Measurements from ENCODE around the gene MAT2A.

MAT2A gene

DNA sequence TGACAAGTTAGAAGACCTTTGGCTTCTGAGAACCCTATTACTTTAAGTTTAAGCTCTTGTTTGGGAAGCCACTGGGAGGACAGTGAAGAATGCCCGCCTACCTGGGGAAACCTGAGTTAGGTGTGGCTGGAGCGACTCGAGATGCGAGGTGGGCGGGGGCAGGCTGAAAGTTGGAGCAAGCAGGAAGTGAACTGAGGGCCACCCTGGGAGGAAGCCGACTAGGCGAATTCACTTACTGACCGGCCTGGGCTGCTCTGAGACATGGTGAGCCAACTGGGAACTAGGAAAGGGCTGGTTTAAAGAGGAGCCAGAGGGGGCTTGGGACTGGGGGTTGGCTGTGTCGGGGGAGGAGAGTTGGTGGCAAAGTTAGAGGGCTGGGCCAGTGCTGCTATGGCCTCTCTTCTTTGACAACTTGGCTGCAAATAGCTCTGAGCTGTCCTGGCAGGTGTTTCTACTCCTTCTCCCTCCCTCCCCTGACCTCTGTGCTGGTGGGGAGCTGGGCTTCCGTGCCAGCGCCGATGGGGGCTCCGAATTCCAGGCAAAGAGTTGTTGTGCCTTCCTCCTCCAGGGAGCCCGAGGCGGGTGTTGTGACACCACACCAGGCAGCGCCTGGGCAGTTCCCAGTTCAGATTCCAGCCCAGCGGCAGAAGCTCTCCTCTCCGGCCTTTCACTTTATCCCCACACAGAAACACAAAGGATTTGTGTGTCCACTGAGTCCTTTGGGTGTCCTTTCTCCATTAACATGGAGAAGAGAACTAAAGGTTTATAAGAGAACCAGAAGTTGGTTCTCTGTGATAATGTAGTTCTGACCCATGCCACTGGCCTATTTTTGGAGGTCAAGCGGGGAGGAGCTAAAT lies 38.6 kb downstream of the MAT2A start, which contains the start of gene VAMP8:
TSS of gene VAMP8 (plus strand) at position 201 of the 857 bp plus-strand sequence. CDS start at position 262, 61 bp downstream.
- no peaks in the 10 kb centered on the region for H3K27me3 Mint-ChIP-seq
- peaks cover 7% of the 10 kb centered on the region for H3K36me3 Mint-ChIP-seq
- H3K27ac Mint-ChIP-seq: peak within 1 kb of the TSS; percentile 96
- H3K4me3 Mint-ChIP-seq: peak within 1 kb of the TSS; percentile 95
- no peaks in the 10 kb centered on the region for H3K9me3 Mint-ChIP-seq (ENCODE audit: low read depth)
- peaks cover 35% of the 10 kb centered on the region for H3K4me1 Mint-ChIP-seq (ENCODE audit: low read depth)

DNA sequence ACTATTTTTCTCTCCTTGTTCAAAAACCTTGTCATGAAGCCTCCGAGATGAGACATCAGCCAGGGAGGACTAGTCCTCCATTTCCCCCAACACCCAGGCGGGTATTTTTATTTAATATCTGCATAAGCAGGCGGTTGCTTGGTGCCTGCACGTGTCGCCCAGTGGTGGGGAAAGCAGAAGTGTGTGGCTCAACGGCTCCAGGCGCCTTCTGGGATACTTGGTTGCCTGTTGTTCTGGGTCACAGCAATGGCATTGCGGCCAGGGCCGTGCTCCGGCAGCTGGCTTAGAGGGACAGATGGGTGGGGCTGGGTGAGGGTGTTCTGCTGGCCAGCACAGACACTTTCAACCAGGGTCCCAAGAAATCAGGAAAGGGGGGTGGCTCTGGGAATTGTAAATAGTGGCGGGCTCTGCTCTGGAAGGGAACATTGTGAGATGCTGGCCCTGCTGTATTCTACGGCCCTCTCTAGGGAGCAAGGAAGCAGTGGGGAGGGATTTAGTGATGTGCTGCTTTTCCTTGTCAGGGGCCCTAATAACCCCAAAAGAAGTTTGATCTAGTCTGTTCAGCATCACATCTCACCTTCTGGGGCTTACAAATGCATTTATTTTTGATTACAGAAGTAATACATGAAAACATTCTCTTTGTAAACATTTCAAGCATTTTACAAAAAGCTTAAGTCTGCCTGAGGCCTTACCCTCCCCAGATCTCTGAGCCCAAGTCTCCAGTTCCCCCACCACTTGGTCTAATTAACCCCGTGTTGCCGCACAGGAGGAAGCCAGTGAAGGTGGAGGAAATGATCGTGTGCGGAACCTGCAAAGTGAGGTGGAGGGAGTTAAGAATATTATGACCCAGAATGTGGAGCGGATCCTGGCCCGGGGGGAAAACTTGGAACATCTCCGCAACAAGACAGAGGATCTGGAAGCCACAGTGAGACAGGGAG lies 39.5 kb downstream of the MAT2A start:
- peak overlapping the region; percentile 96 for H3K27ac Mint-ChIP-seq
- no peaks in the 10 kb centered on the region for H3K9me3 Mint-ChIP-seq (ENCODE audit: low read depth)
- peaks cover 40% of the 10 kb centered on the region for H3K4me1 Mint-ChIP-seq (ENCODE audit: low read depth)
- H3K36me3 Mint-ChIP-seq: peaks cover 7% of the 10 kb centered on the region
- H3K27me3 Mint-ChIP-seq: no peaks in the 10 kb centered on the region
- peak overlapping the region; percentile 95 for H3K4me3 Mint-ChIP-seq

GRCh38 chr2:85579266-85579935 lies 40.4 kb downstream of the MAT2A start:
- peaks cover 7% of the 10 kb centered on the region for H3K36me3 Mint-ChIP-seq
- H3K9me3 Mint-ChIP-seq (ENCODE audit: low read depth): no peaks in the 10 kb centered on the region
- H3K4me3 Mint-ChIP-seq: peak overlapping the region; percentile 95
- peaks cover 46% of the 10 kb centered on the region for H3K4me1 Mint-ChIP-seq (ENCODE audit: low read depth)
- no peaks in the 10 kb centered on the region for H3K27me3 Mint-ChIP-seq
- H3K27ac Mint-ChIP-seq: peak overlapping the region; percentile 96

GRCh38 chr2:85580206-85580605 lies 41.2 kb downstream of the MAT2A start:
- no peaks in the 10 kb centered on the region for H3K27me3 Mint-ChIP-seq
- H3K9me3 Mint-ChIP-seq (ENCODE audit: low read depth): no peaks in the 10 kb centered on the region
- H3K4me3 Mint-ChIP-seq: peak overlapping the region; percentile 17
- peaks cover 53% of the 10 kb centered on the region for H3K4me1 Mint-ChIP-seq (ENCODE audit: low read depth)
- H3K36me3 Mint-ChIP-seq: peaks cover 7% of the 10 kb centered on the region
- peak overlapping the region; percentile 66 for H3K27ac Mint-ChIP-seq

GRCh38 chr2:85582492-85582891 lies 43.5 kb downstream of the MAT2A start:
- Mint-ChIP-seq H3K27me3 (no peaks in the 10 kb centered on the region), H3K4me1 (ENCODE audit: low read depth) (peaks cover 64% of the 10 kb centered on the region), H3K27ac (peak overlapping the region; percentile 77), H3K4me3 (peak overlapping the region; percentile 20), H3K9me3 (ENCODE audit: low read depth) (no peaks in the 10 kb centered on the region), H3K36me3 (peaks cover 7% of the 10 kb centered on the region)

GRCh38 chr2:85583667-85584353 lies 44.8 kb downstream of the MAT2A start:
- Mint-ChIP-seq H3K4me3 (peak overlapping the region; percentile 86), H3K27ac (peak overlapping the region; percentile 93), H3K36me3 (peaks cover 7% of the 10 kb centered on the region), H3K9me3 (ENCODE audit: low read depth) (no peaks in the 10 kb centered on the region), H3K4me1 (ENCODE audit: low read depth) (peaks cover 66% of the 10 kb centered on the region), H3K27me3 (no peaks in the 10 kb centered on the region)

DNA sequence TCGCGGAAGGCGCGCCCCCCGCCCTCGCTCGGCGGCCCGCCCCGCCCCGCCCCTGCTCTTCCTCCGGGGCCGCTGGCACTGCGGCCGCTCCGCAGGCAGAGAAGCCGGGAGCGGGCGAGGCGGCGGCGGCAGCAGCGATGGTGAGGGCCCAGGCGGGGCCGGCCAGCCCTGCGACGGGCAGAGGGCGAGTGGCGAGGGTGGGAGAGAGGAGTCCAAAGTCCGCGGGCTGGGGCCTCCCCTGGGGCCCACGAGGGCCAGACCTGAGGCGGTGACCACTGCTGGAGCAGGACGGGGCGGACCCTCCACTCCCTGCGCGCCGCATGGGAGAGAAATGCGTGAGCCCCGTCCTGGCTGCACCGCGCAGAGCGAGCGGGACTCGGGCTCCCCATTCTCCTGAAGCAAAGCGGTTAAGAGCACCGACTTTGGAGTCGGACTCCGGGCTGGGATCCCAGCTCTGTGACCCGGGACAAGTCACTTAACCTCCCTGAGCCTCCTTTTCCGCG lies 45.4 kb downstream of the MAT2A start, which contains the start of gene VAMP5:
TSS of gene VAMP5 (plus strand) at position 78 of the 503 bp plus-strand sequence. CDS start at position 138, 60 bp downstream.
- peak within 1 kb of the TSS; percentile 90 for H3K4me3 Mint-ChIP-seq
- no peaks in the 10 kb centered on the region for H3K27me3 Mint-ChIP-seq
- peak within 1 kb of the TSS; percentile 95 for H3K27ac Mint-ChIP-seq
- peaks cover 7% of the 10 kb centered on the region for H3K36me3 Mint-ChIP-seq
- H3K9me3 Mint-ChIP-seq (ENCODE audit: low read depth): no peaks in the 10 kb centered on the region
- peaks cover 60% of the 10 kb centered on the region for H3K4me1 Mint-ChIP-seq (ENCODE audit: low read depth)

- Mint-ChIP-seq H3K4me3 (peak overlapping the region; percentile 90), H3K9me3 (ENCODE audit: low read depth) (no peaks in the 10 kb centered on the region), H3K27me3 (no peaks in the 10 kb centered on the region), H3K27ac (peak overlapping the region; percentile 95), H3K36me3 (peaks cover 7% of the 10 kb centered on the region), H3K4me1 (ENCODE audit: low read depth) (peaks cover 57% of the 10 kb centered on the region)
Observed at GRCh38 chr2:85584857-85585780, 46.2 kb downstream of the MAT2A start.

- Mint-ChIP-seq H3K4me3 (peak overlapping the region; percentile 90), H3K4me1 (ENCODE audit: low read depth) (peaks cover 54% of the 10 kb centered on the region), H3K27ac (peak overlapping the region; percentile 95), H3K27me3 (no peaks in the 10 kb centered on the region), H3K36me3 (peaks cover 7% of the 10 kb centered on the region), H3K9me3 (ENCODE audit: low read depth) (no peaks in the 10 kb centered on the region)
Observed at GRCh38 chr2:85585781-85586105, 46.8 kb downstream of the MAT2A start.

GRCh38 chr2:85588236-85588635 lies 49.3 kb downstream of the MAT2A start:
- no peaks in the 10 kb centered on the region for H3K27me3 Mint-ChIP-seq
- peaks cover 41% of the 10 kb centered on the region for H3K4me1 Mint-ChIP-seq (ENCODE audit: low read depth)
- no peak overlapping the region for H3K4me3 Mint-ChIP-seq
- no peaks in the 10 kb centered on the region for H3K9me3 Mint-ChIP-seq (ENCODE audit: low read depth)
- H3K27ac Mint-ChIP-seq: peak overlapping the region; percentile 36
- no peaks in the 10 kb centered on the region for H3K36me3 Mint-ChIP-seq

GRCh38 chr2:85588645-85589044 lies 49.7 kb downstream of the MAT2A start:
- H3K27me3 Mint-ChIP-seq: no peaks in the 10 kb centered on the region
- H3K27ac Mint-ChIP-seq: peak overlapping the region; percentile 36
- no peaks in the 10 kb centered on the region for H3K36me3 Mint-ChIP-seq
- peaks cover 37% of the 10 kb centered on the region for H3K4me1 Mint-ChIP-seq (ENCODE audit: low read depth)
- no peak overlapping the region for H3K4me3 Mint-ChIP-seq
- H3K9me3 Mint-ChIP-seq (ENCODE audit: low read depth): no peaks in the 10 kb centered on the region

DNA sequence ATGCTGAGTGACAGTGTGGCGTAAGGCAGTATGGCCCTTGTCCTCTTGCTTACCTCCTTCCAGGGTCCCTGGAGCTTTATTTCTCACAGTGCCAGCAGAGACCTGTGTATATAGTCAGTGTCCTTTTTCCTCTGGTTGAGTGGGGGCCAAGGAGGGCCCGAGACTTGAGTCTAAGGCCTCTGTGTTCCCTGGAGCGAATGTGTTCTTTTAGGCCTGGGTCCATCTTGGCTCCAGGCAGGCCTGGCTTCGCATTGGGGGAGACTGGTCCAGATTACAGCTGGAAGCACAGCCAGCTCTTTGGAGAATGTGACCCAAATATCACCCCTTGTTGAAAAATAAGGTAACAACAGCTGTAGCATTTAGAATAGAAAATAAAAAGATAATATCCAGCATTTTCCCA lies 50.2 kb downstream of the MAT2A start:
- no peaks in the 10 kb centered on the region for H3K36me3 Mint-ChIP-seq
- H3K27me3 Mint-ChIP-seq: no peaks in the 10 kb centered on the region
- peaks cover 36% of the 10 kb centered on the region for H3K4me1 Mint-ChIP-seq (ENCODE audit: low read depth)
- no peaks in the 10 kb centered on the region for H3K9me3 Mint-ChIP-seq (ENCODE audit: low read depth)
- H3K27ac Mint-ChIP-seq: no peak overlapping the region
- H3K4me3 Mint-ChIP-seq: no peak overlapping the region

Measured in activated naive CD8-positive, alpha-beta T cell (primary cell).